H9 (cell line): ENCODE data around the gene RAB26. TPM values are rescaled to one million over a fixed set of nuclear protein-coding genes. Genes with fewer than 3 reads are reported as not detected.

ENCODE experiments used
- DNase-seq: peaks from one replicate; pipeline ENCODE4 v3.0.0-alpha.2; 2017
- H2AFZ ChIP-seq: one replicate; pipeline ENCODE4 v1.6.1; 2013; ENCODE audit warnings: mild to moderate bottlenecking, low read length, control low read depth, moderate library complexity
- H2AK5ac ChIP-seq: 2 replicates; pipeline ENCODE4 v1.6.1; 2013; ENCODE audit warnings: low read length, control low read depth, mixed read lengths; ENCODE audit not compliant: insufficient read length
- H2BK120ac ChIP-seq: one replicate; pipeline ENCODE4 v1.6.1; 2013; ENCODE audit warnings: low read depth, mild to moderate bottlenecking, low read length, control low read depth, inconsistent platforms; ENCODE audit not compliant: poor library complexity, severe bottlenecking
- H2BK12ac ChIP-seq: 2 replicates; pipeline ENCODE4 v1.6.1; 2013; ENCODE audit warnings: low read length, control low read depth, mixed read lengths, low read depth; ENCODE audit not compliant: insufficient read length
- H2BK15ac ChIP-seq: 2 replicates; pipeline ENCODE4 v1.6.1; 2013; ENCODE audit warnings: low read depth, low read length, control low read depth
- H2BK20ac ChIP-seq: one replicate; pipeline ENCODE4 v1.6.1; 2013; ENCODE audit warnings: low read depth, mild to moderate bottlenecking, low read length, control low read depth, inconsistent platforms; ENCODE audit not compliant: poor library complexity, severe bottlenecking
- H2BK5ac ChIP-seq: 2 replicates; pipeline ENCODE4 v1.6.1; 2013; ENCODE audit warnings: low read length, control low read depth, mixed read lengths; ENCODE audit not compliant: insufficient read length
- H3K14ac ChIP-seq: 2 replicates; pipeline ENCODE4 v1.6.1; 2013; ENCODE audit warnings: low read length, control low read depth; ENCODE audit not compliant: insufficient read depth
- H3K18ac ChIP-seq: 2 replicates; pipeline ENCODE4 v1.6.1; 2013; ENCODE audit warnings: low read depth, mild to moderate bottlenecking, mixed read lengths, low read length, control low read depth; ENCODE audit not compliant: insufficient read length
- H3K23ac ChIP-seq: 2 replicates; pipeline ENCODE4 v1.6.1; 2013; ENCODE audit warnings: low read length, control low read depth, mixed read lengths, low read depth; ENCODE audit not compliant: insufficient read length
- H3K23me2 ChIP-seq: 2 replicates; pipeline ENCODE4 v1.6.1; 2013; ENCODE audit warnings: low read depth, mild to moderate bottlenecking, mixed read lengths, low read length, control low read depth; ENCODE audit not compliant: insufficient read length, poor library complexity, severe bottlenecking
- H3K27ac ChIP-seq: 2 replicates; pipeline ENCODE4 v1.5.1; 2013; ENCODE audit warnings: low read length, control low read depth, mixed read lengths, low read depth; ENCODE audit not compliant: insufficient read length
- H3K27me3 ChIP-seq: 2 replicates; pipeline ENCODE4 v1.6.1; 2013; ENCODE audit warnings: low read length, control low read depth, inconsistent platforms; ENCODE audit not compliant: insufficient read depth
- H3K4ac ChIP-seq: 2 replicates; pipeline ENCODE4 v1.6.1; 2013; ENCODE audit warnings: low read depth, mild to moderate bottlenecking, control low read depth, inconsistent platforms, low read length, moderate library complexity
- H3K4me1 ChIP-seq: 2 replicates; pipeline ENCODE4 v1.6.1; 2013; ENCODE audit warnings: low read length, control low read depth, inconsistent platforms; ENCODE audit not compliant: insufficient read depth
- H3K4me2 ChIP-seq: 2 replicates; pipeline ENCODE4 v1.6.1; 2013; ENCODE audit warnings: low read length, control low read depth, mixed read lengths; ENCODE audit not compliant: insufficient read length, insufficient read depth
- H3K56ac ChIP-seq: 2 replicates; pipeline ENCODE4 v1.6.1; 2013; ENCODE audit warnings: low read depth, mild to moderate bottlenecking, mixed read lengths, low read length, control low read depth; ENCODE audit not compliant: insufficient read length
- H3K79me1 ChIP-seq: 2 replicates; pipeline ENCODE4 v1.6.1; 2013; ENCODE audit warnings: low read depth, mild to moderate bottlenecking, moderate library complexity, low read length, control low read depth, inconsistent platforms; ENCODE audit not compliant: insufficient read depth, poor library complexity, severe bottlenecking
- H3K79me2 ChIP-seq: 2 replicates; pipeline ENCODE4 v1.6.1; 2013; ENCODE audit warnings: low read length, control low read depth, inconsistent platforms; ENCODE audit not compliant: insufficient read depth
- H3K9ac ChIP-seq: 2 replicates; pipeline ENCODE4 v1.6.1; 2013; ENCODE audit warnings: low read length, control low read depth, mixed read lengths; ENCODE audit not compliant: insufficient read length; ENCODE audit errors: extremely low read depth
- H3K9me3 ChIP-seq: one replicate; pipeline ENCODE4 v1.6.1; 2013; ENCODE audit warnings: low read depth, low read length, inconsistent platforms; ENCODE audit not compliant: control insufficient read depth
- H3T11ph ChIP-seq: one replicate; pipeline ENCODE4 v1.6.1; 2013; ENCODE audit warnings: mild to moderate bottlenecking, low read length, control low read depth, inconsistent platforms
- H4K20me1 ChIP-seq: one replicate; pipeline ENCODE4 v1.6.1; 2013; ENCODE audit not compliant: control insufficient read depth, insufficient read length, insufficient read depth
- H4K5ac ChIP-seq: 2 replicates; pipeline ENCODE4 v1.6.1; 2013; ENCODE audit warnings: low read depth, mild to moderate bottlenecking, mixed read lengths, low read length, control low read depth; ENCODE audit not compliant: insufficient read length
- H4K8ac ChIP-seq: replicated peaks from 2 replicates; pipeline ENCODE4 v1.6.1; 2013; ENCODE audit warnings: low read length, control low read depth, mixed read lengths, low read depth; ENCODE audit not compliant: insufficient read length
- H4K91ac ChIP-seq: 2 replicates; pipeline ENCODE4 v1.6.1; 2013; ENCODE audit warnings: low read depth, mild to moderate bottlenecking, moderate library complexity, mixed read lengths, low read length, control low read depth; ENCODE audit not compliant: insufficient read length
- H3K27ac Mint-ChIP-seq, 3 experiments: 2 replicates in 2 of 3; 3 replicates in 1 of 3; pipeline ENCODE4 v1.8.0; 2020 to 2021; ENCODE audit warnings: mixed read lengths in 3 of 3, mild to moderate bottlenecking in 1 of 3, moderate library complexity in 1 of 3
- H3K27me3 Mint-ChIP-seq: 2 replicates; pipeline ENCODE4 v1.8.0; 2021; ENCODE audit warnings: low read depth, mild to moderate bottlenecking, moderate library complexity, mixed read lengths
- H3K36me3 Mint-ChIP-seq, 3 experiments: 2 replicates in 2 of 3; 3 replicates in 1 of 3; pipeline ENCODE4 v1.8.0; 2020 to 2021; ENCODE audit warnings: low read depth in 3 of 3, mixed read lengths in 3 of 3; ENCODE audit not compliant: insufficient read depth in 1 of 3
- H3K4me1 Mint-ChIP-seq, 2 experiments: 2 replicates each; pipeline ENCODE4 v1.8.0; 2020; ENCODE audit warnings: mixed read lengths in 2 of 2
- H3K4me3 Mint-ChIP-seq, 2 experiments: 2 replicates in 1 of 2; 3 replicates in 1 of 2; pipeline ENCODE4 v1.8.0; 2020 to 2021; ENCODE audit warnings: mild to moderate bottlenecking in 2 of 2, mixed read lengths in 2 of 2, moderate library complexity in 1 of 2
- H3K9me3 Mint-ChIP-seq, 2 experiments: 2 replicates in 1 of 2; 3 replicates in 1 of 2; pipeline ENCODE4 v1.8.0; 2020; ENCODE audit warnings: mild to moderate bottlenecking in 2 of 2, mixed read lengths in 2 of 2, moderate library complexity in 1 of 2
- WGBS: extraction: QIAGEN DNeasy Blood & Tissue Kit; methylation state at CpG from one replicate; pipeline ENCODE4 v1.1.7; 2013; ENCODE audit warnings: missing lambda C conversion rate, low lambda C conversion rate, mixed read lengths; ENCODE audit not compliant: insufficient read length; ENCODE audit errors: extremely low coverage; 5-methylcytosine and 5-hydroxymethylcytosine counted together
- total RNA-seq: library from RNA; stranded (reverse); gene quantifications from 2 replicates; pipeline ENCODE4 v1.2.1, GENCODE V29; 2021
- TF ChIP-seq, protein P1 (sequence below): fragments of 200-600 bp; sonication (generic); conservative IDR thresholded peaks from 3 replicates; pipeline ENCODE4 v1.8.0; 2021; ENCODE audit warnings: antibody characterized with exemption, mild to moderate bottlenecking

RAB26 gene
- total RNA-seq, 1 experiment from 2014 or later = 2.4 TPM

DNA sequence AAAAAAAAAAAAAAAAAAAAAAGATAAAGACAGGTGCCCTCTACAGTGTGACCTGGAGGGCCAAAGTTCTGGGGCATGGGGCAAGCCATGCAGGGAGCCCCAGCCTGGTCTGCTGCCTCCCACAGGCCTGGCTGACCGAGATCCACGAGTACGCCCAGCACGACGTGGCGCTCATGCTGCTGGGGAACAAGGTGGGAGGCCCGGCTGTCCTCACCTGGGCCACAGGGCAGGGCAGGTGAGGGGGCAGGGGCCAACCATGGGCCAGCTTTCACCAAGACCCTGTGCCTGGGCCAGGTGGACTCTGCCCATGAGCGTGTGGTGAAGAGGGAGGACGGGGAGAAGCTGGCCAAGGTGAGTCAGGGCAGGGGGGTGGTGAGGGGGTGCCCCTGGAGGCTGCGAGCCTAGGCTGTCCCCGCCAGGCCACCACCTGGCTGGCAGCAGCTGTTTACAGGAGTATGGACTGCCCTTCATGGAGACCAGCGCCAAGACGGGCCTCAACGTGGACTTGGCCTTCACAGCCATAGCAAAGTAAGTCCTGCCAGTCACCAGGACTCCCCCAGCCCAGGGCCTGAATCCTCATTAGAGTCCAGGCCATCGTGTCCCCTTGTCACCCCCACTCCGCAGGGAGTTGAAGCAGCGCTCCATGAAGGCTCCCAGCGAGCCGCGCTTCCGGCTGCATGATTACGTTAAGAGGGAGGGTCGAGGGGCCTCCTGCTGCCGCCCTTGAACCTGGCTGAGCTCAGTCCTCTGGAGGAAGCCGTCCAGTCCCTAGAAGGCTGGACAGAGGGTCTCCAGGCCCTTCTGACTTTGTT, 4.5 kb downstream of the RAB26 start:
- Histone ChIP-seq H2BK20ac (no peak overlapping the region), H3K23ac (no peak overlapping the region), H4K5ac (no peak overlapping the region), H4K91ac (no peak overlapping the region), H3K23me2 (peaks cover 35% of the 10 kb centered on the region), H4K20me1 (no peaks in the 10 kb centered on the region), H3K4me1 (peaks cover 3% of the 10 kb centered on the region; the same call in 1 of the 2 replicates), H3K79me2 (peaks cover 31% of the 10 kb centered on the region; the same call in 1 of the 2 replicates), H2BK15ac (no peak overlapping the region), H3K27me3 (no peaks in the 10 kb centered on the region), H2AK5ac (no peak overlapping the region), H3K18ac (peak overlapping the region; percentile 18), H3K56ac (no peak overlapping the region), H2BK12ac (no peak overlapping the region), H2BK120ac (no peak overlapping the region), H3K4me2 (peak overlapping the region; percentile 74), H3K79me1 (peaks cover 10% of the 10 kb centered on the region), H3T11ph (no peak overlapping the region), H2BK5ac (no peak overlapping the region), H3K27ac (no peak overlapping the region), H3K9me3 (no peaks in the 10 kb centered on the region), H4K8ac (no peak overlapping the region), H3K14ac (peak overlapping the region; percentile 44; the same call in 1 of the 2 replicates), H3K4ac (no peak overlapping the region), H3K9ac (peak overlapping the region; percentile 98), H2AFZ (no peak overlapping the region)
- Mint-ChIP-seq H3K36me3 (peaks cover 30 to 44% (median 43%) of the 10 kb centered on the region in 3 experiments), H3K4me1 (peaks cover 38 to 61% of the 10 kb centered on the region in 2 experiments), H3K27me3 (no peaks in the 10 kb centered on the region; the same call in 1 of the 2 replicates), H3K27ac (peak overlapping the region in 2 of 3 experiments; percentile 36 to 97; a peak in 3 of 7 replicates), H3K9me3 (peaks cover 0 to 9% of the 10 kb centered on the region in 2 experiments; a peak in 3 of 5 replicates), H3K4me3 (peak overlapping the region; percentile 97)
- DNase-seq = no peak
- WGBS = no CpG with 5 or more reads among the region's 25 CpGs
- TF ChIP-seq, protein P1, sequence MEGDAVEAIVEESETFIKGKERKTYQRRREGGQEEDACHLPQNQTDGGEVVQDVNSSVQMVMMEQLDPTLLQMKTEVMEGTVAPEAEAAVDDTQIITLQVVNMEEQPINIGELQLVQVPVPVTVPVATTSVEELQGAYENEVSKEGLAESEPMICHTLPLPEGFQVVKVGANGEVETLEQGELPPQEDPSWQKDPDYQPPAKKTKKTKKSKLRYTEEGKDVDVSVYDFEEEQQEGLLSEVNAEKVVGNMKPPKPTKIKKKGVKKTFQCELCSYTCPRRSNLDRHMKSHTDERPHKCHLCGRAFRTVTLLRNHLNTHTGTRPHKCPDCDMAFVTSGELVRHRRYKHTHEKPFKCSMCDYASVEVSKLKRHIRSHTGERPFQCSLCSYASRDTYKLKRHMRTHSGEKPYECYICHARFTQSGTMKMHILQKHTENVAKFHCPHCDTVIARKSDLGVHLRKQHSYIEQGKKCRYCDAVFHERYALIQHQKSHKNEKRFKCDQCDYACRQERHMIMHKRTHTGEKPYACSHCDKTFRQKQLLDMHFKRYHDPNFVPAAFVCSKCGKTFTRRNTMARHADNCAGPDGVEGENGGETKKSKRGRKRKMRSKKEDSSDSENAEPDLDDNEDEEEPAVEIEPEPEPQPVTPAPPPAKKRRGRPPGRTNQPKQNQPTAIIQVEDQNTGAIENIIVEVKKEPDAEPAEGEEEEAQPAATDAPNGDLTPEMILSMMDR = no peak
